Liver (tissue), 9 donors: ENCODE results near the gene ZNF780B. TPM values are rescaled to one million over a fixed set of nuclear protein-coding genes. Genes with fewer than 3 reads are reported as not detected.

ENCODE experiments used
- DNase-seq: peaks from one replicate; pipeline ENCODE4 v3.0.0-alpha.2; 2017; ENCODE audit warnings: low spot score
- H3K27ac ChIP-seq, 2 donors: one replicate each; pipeline ENCODE4 v1.7.0; 2013; ENCODE audit warnings: inconsistent platforms in 2 of 2, low read length in 2 of 2, control low read depth in 1 of 2, low read depth in 1 of 2, mild to moderate bottlenecking in 1 of 2
- H3K27me3 ChIP-seq, 4 donors: one replicate each; pipeline versions ENCODE4 v1.6.1 to v1.7.0; 2013; ENCODE audit warnings: low read length in 3 of 4, inconsistent platforms in 1 of 4, mild to moderate bottlenecking in 1 of 4, moderate library complexity in 1 of 4; ENCODE audit not compliant: control insufficient read depth in 4 of 4, insufficient read depth in 4 of 4
- H3K36me3 ChIP-seq, 4 donors: one replicate each; pipeline versions ENCODE4 v1.6.1 to v1.7.0; 2013; ENCODE audit warnings: low read length in 3 of 4, mild to moderate bottlenecking in 3 of 4, low read depth in 1 of 4, moderate library complexity in 1 of 4; ENCODE audit not compliant: control insufficient read depth in 4 of 4, insufficient read depth in 3 of 4
- H3K4me1 ChIP-seq, 4 donors: one replicate each; pipeline versions ENCODE4 v1.6.1 to v1.7.0; 2013; ENCODE audit warnings: low read length in 3 of 4, mild to moderate bottlenecking in 3 of 4, moderate library complexity in 1 of 4; ENCODE audit not compliant: control insufficient read depth in 4 of 4, insufficient read depth in 4 of 4
- H3K4me3 ChIP-seq, 3 donors: one replicate each; pipeline versions ENCODE4 v1.6.1 to v1.7.0; 2013; ENCODE audit warnings: low read length in 3 of 3, control low read depth in 1 of 3, low read depth in 1 of 3, mild to moderate bottlenecking in 1 of 3
- H3K9ac ChIP-seq, 2 donors: one replicate each; pipeline ENCODE4 v1.7.0; 2013; ENCODE audit warnings: low read length in 2 of 2, mild to moderate bottlenecking in 2 of 2, moderate library complexity in 2 of 2, control low read depth in 1 of 2, low read depth in 1 of 2
- H3K9me3 ChIP-seq, 4 donors: one replicate each; pipeline versions ENCODE4 v1.6.1 to v1.7.0; 2013; ENCODE audit warnings: low read length in 3 of 4; ENCODE audit not compliant: control insufficient read depth in 4 of 4
- ATF3 ChIP-seq: IDR thresholded peaks from 2 replicates; pipeline ENCODE4 v1.6.1; 2016; ENCODE audit warnings: antibody characterized with exemption
- CTCF ChIP-seq: fragments of 150-350 bp; IDR thresholded peaks from 2 replicates; pipeline ENCODE4 v1.5.1; 2017; ENCODE audit warnings: improper control_type of control experiment, low read depth, low read length; ENCODE audit not compliant: missing input control
- EGR1 ChIP-seq, 2 donors: IDR thresholded peaks; 2 replicates each; pipeline ENCODE4 v1.6.1; 2016 to 2018; ENCODE audit warnings: antibody characterized with exemption in 2 of 2, low read depth in 2 of 2
- FOXA1 ChIP-seq: IDR thresholded peaks from 2 replicates; pipeline ENCODE4 v1.6.1; 2016; ENCODE audit warnings: antibody characterized with exemption
- FOXA2 ChIP-seq: IDR thresholded peaks from 2 replicates; pipeline ENCODE4 v1.6.1; 2016; ENCODE audit warnings: antibody characterized with exemption
- GABPA ChIP-seq, 2 donors: IDR thresholded peaks in 1 of 2; conservative IDR thresholded peaks in 1 of 2; 2 replicates each; pipeline ENCODE4 v1.6.1; 2016; ENCODE audit warnings: antibody characterized with exemption in 2 of 2, mild to moderate bottlenecking in 1 of 2, moderate library complexity in 1 of 2
- HNF4A ChIP-seq, 2 donors: conservative IDR thresholded peaks; 2 replicates each; pipeline ENCODE4 v1.6.1; 2016; ENCODE audit warnings: antibody characterized with exemption in 2 of 2, mild to moderate bottlenecking in 2 of 2
- HNF4G ChIP-seq: IDR thresholded peaks from 2 replicates; pipeline ENCODE4 v1.6.1; 2016; ENCODE audit warnings: antibody characterized with exemption
- JUND ChIP-seq, 2 donors: IDR thresholded peaks; 2 replicates each; pipeline ENCODE4 v1.6.1; 2016; ENCODE audit warnings: antibody characterized with exemption in 2 of 2
- MAX ChIP-seq: IDR thresholded peaks from 2 replicates; pipeline ENCODE4 v1.6.1; 2016; ENCODE audit warnings: antibody characterized with exemption
- NR2F2 ChIP-seq: IDR thresholded peaks from 2 replicates; pipeline ENCODE4 v1.6.1; 2016; ENCODE audit warnings: antibody characterized with exemption
- RAD21 ChIP-seq, 2 donors: IDR thresholded peaks; 2 replicates each; pipeline ENCODE4 v1.6.1; 2016; ENCODE audit warnings: antibody characterized with exemption in 2 of 2, mild to moderate bottlenecking in 2 of 2
- REST ChIP-seq: IDR thresholded peaks from 2 replicates; pipeline ENCODE4 v1.6.1; 2016; ENCODE audit warnings: antibody characterized with exemption, mild to moderate bottlenecking
- RXRA ChIP-seq, 2 donors: IDR thresholded peaks; 2 replicates each; pipeline ENCODE4 v1.6.1; 2017 to 2018; ENCODE audit warnings: antibody characterized with exemption in 2 of 2, mild to moderate bottlenecking in 1 of 2
- SP1 ChIP-seq: IDR thresholded peaks from 2 replicates; pipeline ENCODE4 v1.6.1; 2018; ENCODE audit warnings: antibody characterized with exemption, mild to moderate bottlenecking
- TAF1 ChIP-seq: conservative IDR thresholded peaks from 2 replicates; pipeline ENCODE4 v1.6.1; 2016; ENCODE audit warnings: antibody characterized with exemption, mild to moderate bottlenecking
- YY1 ChIP-seq: IDR thresholded peaks from 2 replicates; pipeline ENCODE4 v1.6.1; 2016; ENCODE audit warnings: antibody characterized with exemption, mild to moderate bottlenecking
- ZBTB33 ChIP-seq: IDR thresholded peaks from 2 replicates; pipeline ENCODE4 v1.6.1; 2016; ENCODE audit warnings: antibody characterized with exemption
- WGBS: extraction: QIAGEN DNeasy Blood & Tissue Kit; methylation state at CpG from one replicate; pipeline ENCODE4 v1.1.7; 2013; 5-methylcytosine and 5-hydroxymethylcytosine counted together
- polyA plus RNA-seq, 2 donors: library from polyadenylated mRNA; stranded (reverse) in 1 of 2; unstranded in 1 of 2; fragments of 200-250 nt in 1 of 2; fragments of >200 nt in 1 of 2; fragmentation: Nextera tagmentation in 1 of 2; extraction: Ambion mirVana in 1 of 2; gene quantifications; one replicate each; pipeline versions ENCODE4 v1.2.1 to v1.2.3, GENCODE V29; 2013 to 2015
- total RNA-seq, 2 donors: library from RNA; depleted of rRNA; stranded (reverse); fragments of >200 nt; gene quantifications; one replicate each; pipeline ENCODE4 v1.2.3, GENCODE V29; 2014
- donor health status: healthy.
- donor health status: healthy.
- donor health status: healthy.
- donor health status: healthy.
- donor health status: healthy.

Gene ZNF780B
- total and polyA plus RNA-seq, 4 donors = 1.4 to 18.0 (median 5.8) TPM

- Histone ChIP-seq H3K27ac (no peak overlapping the region), H3K4me1 (no peaks in the 10 kb centered on the region), H3K4me3 (no peak overlapping the region), H3K36me3 (no peaks in the 10 kb centered on the region), H3K9ac (no peak overlapping the region), H3K27me3 (peaks cover 0 to 5% (median 2%) of the 10 kb centered on the region in 4 donors), H3K9me3 (no peaks in the 10 kb centered on the region)
- WGBS = 47% methylated on average over 1 of the region's 1 CpG
- TF ChIP-seq MAX (no peak), ATF3 (no peak), YY1 (no peak), TAF1 (no peak), NR2F2 (no peak), CTCF (no peak), RAD21 (IDR thresholded peaks at IDR 0.05) (no peak), RXRA (IDR thresholded peaks at IDR 0.05) (no peak), SP1 (no peak), JUND (IDR thresholded peaks at IDR 0.05) (no peak), GABPA (IDR thresholded peaks at IDR 0.05 in 1 of 2, conservative IDR thresholded peaks at IDR 0.05 in 1 of 2) (no peak), REST (no peak), HNF4G (no peak)
- no peak for DNase-seq
Observed at GRCh38 chr19:40104754-40105153, 48.7 kb upstream of the ZNF780B start.

- no peak overlapping the region for H3K4me3 ChIP-seq
- H3K27me3 ChIP-seq = peaks cover 0 to 5% (median 2%) of the 10 kb centered on the region in 4 donors
- TF ChIP-seq ATF3 (no peak), FOXA1 (no peak), HNF4A (conservative IDR thresholded peaks at IDR 0.05) (no peak), NR2F2 (no peak), YY1 (no peak), FOXA2 (no peak), REST (no peak), RXRA (IDR thresholded peaks at IDR 0.05) (no peak), HNF4G (no peak), RAD21 (IDR thresholded peaks at IDR 0.05) (no peak), ZBTB33 (no peak), EGR1 (IDR thresholded peaks at IDR 0.05; ENCODE audit: low read depth in 2 of 2) (no peak), MAX (no peak)
- H3K4me1 ChIP-seq = no peaks in the 10 kb centered on the region
- WGBS = 90% methylated on average over 4 of the region's 4 CpGs
- no peak for DNase-seq
- no peak overlapping the region for H3K9ac ChIP-seq
- no peaks in the 10 kb centered on the region for H3K36me3 ChIP-seq
- no peak overlapping the region for H3K27ac ChIP-seq
- no peaks in the 10 kb centered on the region for H3K9me3 ChIP-seq
Observed at GRCh38 chr19:40103600-40103999, 47.6 kb upstream of the ZNF780B start.
